Adrenal gland (tissue), 5 donors: Measurements from ENCODE around the gene ST7.

Experiments used
- POLR2A ChIP-seq, 2 donors: fragments of 450-650 bp; IDR thresholded peaks; one replicate each; pipeline ENCODE4 v1.6.1; 2017; ENCODE audit warnings: antibody characterized with exemption in 2 of 2, mild to moderate bottlenecking in 2 of 2, moderate library complexity in 1 of 2
- TF ChIP-seq, protein P1 (sequence below), 6 experiments: fragments of 450-650 bp in 4 of 6; fragments of 200-600 bp in 2 of 6; sonication (generic) in 1 of 6; IDR thresholded peaks; 1 replicate in 5 of 6; 2 replicates in 1 of 6; pipeline versions ENCODE4 v1.5.1 to v1.8.0; 2016 to 2021; ENCODE audit warnings: antibody characterized with exemption in 6 of 6, mild to moderate bottlenecking in 2 of 6, moderate library complexity in 1 of 6
- donor health status: DM: no; HTN: no; CAD: no.

DNA sequence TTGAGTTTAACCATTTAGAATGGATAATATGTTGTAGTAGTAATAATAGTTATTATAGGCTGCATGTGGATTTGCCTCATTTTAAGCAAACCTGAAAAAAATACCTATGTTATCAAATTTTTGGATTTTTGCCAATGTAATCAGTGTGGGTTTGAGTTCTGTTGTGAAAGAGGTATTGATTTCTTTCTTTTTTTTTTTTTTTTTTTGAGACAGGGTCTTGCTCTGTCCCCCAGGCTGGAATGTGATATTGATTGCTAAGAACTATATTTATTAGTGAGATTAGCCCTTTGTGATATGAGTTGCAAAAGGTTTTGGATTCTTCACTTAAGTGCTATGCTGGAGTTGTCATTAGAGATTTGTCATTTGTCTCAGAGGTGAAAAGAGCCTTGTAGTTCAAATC lies 124.4 kb downstream of the ST7 start:
- TF ChIP-seq, protein P1, sequence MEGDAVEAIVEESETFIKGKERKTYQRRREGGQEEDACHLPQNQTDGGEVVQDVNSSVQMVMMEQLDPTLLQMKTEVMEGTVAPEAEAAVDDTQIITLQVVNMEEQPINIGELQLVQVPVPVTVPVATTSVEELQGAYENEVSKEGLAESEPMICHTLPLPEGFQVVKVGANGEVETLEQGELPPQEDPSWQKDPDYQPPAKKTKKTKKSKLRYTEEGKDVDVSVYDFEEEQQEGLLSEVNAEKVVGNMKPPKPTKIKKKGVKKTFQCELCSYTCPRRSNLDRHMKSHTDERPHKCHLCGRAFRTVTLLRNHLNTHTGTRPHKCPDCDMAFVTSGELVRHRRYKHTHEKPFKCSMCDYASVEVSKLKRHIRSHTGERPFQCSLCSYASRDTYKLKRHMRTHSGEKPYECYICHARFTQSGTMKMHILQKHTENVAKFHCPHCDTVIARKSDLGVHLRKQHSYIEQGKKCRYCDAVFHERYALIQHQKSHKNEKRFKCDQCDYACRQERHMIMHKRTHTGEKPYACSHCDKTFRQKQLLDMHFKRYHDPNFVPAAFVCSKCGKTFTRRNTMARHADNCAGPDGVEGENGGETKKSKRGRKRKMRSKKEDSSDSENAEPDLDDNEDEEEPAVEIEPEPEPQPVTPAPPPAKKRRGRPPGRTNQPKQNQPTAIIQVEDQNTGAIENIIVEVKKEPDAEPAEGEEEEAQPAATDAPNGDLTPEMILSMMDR (IDR thresholded peaks at IDR 0.05): no peak
- no peak for TF ChIP-seq POLR2A (IDR thresholded peaks at IDR 0.05)
